K562 treated with DMSO at 1 percent for 12 hours (cell line): Measurements from ENCODE around the gene BRIX1. TPM values are rescaled to one million over a fixed set of nuclear protein-coding genes. Genes with fewer than 3 reads are reported as not detected.

ENCODE experiments used
- total RNA-seq: library from RNA; unstranded; fragments of 300-600 nt; gene quantifications from 2 replicates; pipeline ENCODE4 v1.2.3, GENCODE V29; 2022; ENCODE audit not compliant: insufficient read depth

The BRIX1 gene, protein sequence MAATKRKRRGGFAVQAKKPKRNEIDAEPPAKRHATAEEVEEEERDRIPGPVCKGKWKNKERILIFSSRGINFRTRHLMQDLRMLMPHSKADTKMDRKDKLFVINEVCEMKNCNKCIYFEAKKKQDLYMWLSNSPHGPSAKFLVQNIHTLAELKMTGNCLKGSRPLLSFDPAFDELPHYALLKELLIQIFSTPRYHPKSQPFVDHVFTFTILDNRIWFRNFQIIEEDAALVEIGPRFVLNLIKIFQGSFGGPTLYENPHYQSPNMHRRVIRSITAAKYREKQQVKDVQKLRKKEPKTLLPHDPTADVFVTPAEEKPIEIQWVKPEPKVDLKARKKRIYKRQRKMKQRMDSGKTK
- total RNA-seq, result 28.8 and 33.0 TPM in 2 replicates

DNA sequence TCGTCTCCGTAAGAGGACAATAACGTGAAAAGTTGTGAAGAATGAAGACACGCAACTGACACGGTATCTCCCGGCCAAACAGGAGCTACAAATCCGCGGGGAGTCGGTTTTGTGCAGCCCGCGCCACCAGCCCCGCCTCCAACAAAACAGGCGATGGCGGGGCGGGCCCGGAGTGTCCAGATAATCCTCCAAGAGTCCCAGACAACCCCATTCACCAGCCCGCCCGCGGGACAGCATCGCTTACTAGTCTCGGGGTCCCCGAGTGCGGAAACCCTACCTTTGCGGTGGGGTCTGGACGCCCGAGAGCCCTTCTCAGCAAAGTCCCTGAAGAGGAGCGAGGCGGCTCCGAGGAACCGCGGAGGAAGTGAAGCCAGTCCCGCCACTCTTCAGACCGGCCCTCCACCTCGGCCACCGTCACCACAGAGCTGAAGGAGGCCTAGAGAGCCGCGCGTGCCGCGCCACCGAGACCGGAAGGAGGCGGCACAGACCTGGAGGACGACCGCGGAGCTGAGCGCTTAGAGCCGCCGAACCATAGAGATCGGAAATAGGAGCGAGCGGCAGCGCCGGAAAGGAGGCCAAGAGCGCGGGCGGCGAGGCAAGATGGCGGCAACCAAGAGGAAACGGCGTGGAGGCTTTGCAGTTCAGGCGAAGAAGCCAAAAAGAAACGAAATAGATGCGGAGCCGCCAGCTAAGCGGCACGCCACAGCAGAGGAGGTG lies at the start of gene BRIX1, which contains the start of gene RAD1:
Gene BRIX1 (plus strand): TSS at position 573 of the 717 bp plus-strand sequence. CDS start 28 bp downstream, at position 601.
Gene RAD1 (minus strand): TSS at position 366 of the 717 bp plus-strand sequence. CDS start 612 bp downstream, outside the sequence.

DNA sequence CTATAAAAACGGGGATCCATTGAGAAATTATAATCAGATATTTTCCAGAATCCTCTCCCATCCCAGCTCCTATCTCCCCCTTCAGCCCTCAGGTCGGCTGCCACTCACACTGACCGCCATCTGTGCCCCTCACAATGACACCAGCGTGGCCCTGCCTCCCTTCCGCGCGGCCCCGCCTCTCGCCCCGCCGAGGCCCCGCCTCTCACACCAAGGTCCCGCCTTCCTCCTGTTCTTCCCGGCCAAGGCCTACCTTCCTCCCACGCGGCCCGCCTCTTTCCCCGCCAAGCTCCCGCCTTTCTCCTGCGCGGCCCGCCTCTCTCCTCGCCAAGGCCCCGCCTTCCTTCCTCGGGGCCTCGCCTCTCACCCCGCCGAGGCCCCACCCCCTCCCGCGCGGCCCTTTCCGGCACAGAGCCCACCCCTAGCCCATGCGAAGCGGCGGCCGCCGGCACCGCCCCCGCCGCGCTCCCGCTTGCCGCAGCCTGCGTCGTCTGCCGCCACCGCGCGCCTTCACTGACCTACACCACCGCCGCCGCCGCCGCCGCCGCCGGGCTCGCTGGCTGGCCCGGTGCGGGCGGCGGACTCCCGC lies 13.7 kb downstream of the BRIX1 start, which contains the start of gene DNAJC21:
Gene DNAJC21 (plus strand): TSS at position 426 of the 586 bp plus-strand sequence. CDS start 261 bp downstream, outside the sequence.

Other genes with a start within 250 kb of the BRIX1 start
- not detected in 2 replicates for gene TTC23L, start 76.5 kb upstream of the BRIX1 start, total RNA-seq
- gene RAD1, start 207 bp upstream of the BRIX1 start, total RNA-seq, result 19.8 and 43.2 TPM in 2 replicates
- gene DNAJC21, start 13.8 kb downstream of the BRIX1 start, total RNA-seq, result 21.5 and 61.6 TPM in 2 replicates
- not detected in 2 replicates for gene AGXT2, start 132.2 kb downstream of the BRIX1 start, total RNA-seq